Measurements from ENCODE around the gene KDM7A.
"Not testable (repeated sequence)": the region's sequence is repeated elsewhere in the genome, so short reads cannot be mapped to it uniquely, and the experiment has no call there.

The KDM7A gene

DNA sequence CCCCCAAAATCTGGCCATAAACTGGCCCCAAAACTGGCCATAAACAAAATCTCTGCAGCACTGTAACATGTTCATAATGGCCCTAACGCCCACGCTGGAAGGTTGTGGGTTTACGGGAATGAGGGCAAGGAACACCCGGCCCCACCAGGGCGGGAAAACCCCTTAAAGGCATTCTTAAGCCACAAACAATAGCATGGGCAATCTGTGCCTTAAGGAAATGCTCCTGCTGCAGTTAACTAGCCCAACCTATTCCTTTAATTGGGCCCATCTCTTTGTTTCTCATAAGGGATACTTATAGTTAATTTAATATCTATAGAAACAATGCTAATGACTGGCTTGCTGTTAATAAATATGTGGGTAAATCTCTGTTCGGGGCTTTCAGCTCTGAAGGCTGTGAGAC lies 26.2 kb upstream of the KDM7A start:
- not testable (repeated sequence) for DNase-seq (ENCODE audit: low read depth)

DNA sequence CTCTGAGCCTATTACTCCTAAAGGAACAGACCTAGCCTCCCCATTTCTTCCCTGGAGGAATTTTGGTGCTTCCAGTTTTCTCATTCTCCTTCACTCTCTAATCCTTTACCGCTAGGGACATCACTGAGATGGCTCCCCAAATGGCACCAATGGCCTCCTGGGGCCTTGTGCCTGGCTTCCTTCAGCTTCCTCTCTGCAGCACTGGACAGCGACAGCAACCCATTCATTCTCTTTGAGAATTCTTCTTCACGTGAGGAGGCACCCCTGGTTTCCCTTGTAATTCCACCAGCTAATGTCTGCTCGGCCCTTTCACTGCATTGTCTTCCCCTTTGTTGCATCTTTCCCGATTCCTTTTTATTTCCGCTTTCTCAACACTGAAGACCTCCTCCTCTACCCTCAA lies 24.6 kb upstream of the KDM7A start:
- no peak for DNase-seq (ENCODE audit: low read depth)

DNA sequence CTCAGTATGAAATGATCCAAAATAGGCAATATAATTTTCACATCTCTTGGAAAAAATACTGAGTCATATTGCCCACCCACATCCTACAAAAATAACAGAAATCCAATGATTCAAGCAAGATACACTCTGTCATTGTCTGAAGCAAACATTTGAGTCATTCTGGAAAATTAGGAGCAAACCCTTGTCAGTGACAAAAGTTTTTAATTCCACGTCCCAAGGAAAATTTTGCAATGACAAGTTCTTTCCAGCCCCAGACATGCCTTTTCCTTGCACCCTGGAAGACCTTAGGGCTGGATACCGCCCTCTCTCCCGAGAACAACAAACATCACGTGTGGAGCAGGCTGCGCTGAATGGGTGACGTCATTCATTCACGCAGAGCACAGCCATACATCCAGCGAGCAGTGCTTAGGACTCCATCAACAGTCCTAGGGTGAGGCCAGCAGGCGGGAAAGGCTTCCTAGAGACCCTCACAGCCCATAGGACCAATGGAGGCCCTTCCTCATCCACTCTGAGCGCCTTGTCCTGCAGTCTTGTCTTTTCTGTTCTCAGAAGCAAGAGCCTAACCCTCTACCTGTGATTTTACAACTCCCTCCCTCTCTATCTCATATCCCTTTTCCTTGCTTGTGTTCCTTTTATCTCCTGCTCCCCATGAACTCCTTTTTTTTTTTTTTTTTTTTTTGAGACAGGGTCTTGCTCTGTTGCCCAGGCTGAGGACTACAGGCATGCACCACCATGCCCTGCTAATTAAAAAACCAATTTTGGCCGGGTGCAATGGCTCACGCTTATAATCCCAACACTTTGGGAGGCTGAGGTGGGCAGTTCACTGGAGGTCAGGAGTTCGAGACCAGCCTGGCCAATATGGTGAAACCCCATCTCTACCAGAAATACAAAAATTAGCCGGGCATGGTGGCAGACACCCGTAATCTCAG lies 23.5 kb upstream of the KDM7A start:
- DNase-seq (ENCODE audit: low read depth) = no peak

DNA sequence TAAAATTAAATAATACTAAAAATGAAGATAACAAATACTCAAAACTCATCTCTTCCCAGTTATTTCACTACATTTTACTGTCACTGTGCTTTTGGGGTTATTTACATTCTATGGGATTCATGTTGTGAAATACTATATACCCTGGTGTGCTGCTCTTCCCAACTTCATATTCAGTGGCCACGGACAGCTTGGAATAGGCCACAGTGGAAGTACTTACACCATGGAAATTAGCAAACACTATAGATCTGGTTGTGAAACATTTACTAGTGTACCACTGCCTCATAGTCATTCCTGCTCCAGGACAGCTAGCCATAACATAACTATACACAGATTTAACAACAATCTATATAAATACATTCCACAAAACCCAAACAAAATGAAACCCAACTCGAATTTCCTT lies 21.2 kb upstream of the KDM7A start:
- no peak for DNase-seq (ENCODE audit: low read depth)

DNA sequence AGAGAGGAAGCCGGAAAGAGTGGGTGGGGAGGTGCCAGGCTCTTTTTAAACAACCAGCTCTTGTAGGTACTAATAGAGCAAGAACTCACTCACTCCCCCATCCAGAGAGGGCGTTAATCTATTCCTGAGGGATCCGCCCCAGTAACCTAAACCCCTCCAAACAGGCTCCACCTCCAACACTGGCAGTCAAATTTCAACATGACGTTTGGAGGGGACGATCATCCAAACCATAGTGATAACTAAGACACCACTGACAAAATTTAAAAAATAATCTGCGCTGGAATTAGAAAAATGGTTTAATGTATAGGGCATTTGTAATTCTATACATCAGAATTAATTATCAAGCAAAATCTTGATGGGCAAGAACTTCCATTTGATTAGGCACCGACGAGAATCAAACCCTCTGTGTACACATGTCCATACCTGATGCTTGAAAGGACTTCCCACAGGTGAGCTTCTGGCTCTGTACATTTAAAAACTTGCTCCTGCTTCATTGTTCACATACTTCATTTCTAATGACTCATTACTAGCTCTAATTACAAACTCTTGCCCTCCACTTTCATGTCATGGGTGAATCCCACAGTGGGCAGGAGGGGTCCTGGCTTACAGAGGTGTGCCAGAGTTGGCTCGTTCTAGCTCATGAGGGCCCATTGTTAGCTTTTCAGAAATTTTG lies 20.6 kb upstream of the KDM7A start:
- no peak for DNase-seq (ENCODE audit: low read depth)

DNA sequence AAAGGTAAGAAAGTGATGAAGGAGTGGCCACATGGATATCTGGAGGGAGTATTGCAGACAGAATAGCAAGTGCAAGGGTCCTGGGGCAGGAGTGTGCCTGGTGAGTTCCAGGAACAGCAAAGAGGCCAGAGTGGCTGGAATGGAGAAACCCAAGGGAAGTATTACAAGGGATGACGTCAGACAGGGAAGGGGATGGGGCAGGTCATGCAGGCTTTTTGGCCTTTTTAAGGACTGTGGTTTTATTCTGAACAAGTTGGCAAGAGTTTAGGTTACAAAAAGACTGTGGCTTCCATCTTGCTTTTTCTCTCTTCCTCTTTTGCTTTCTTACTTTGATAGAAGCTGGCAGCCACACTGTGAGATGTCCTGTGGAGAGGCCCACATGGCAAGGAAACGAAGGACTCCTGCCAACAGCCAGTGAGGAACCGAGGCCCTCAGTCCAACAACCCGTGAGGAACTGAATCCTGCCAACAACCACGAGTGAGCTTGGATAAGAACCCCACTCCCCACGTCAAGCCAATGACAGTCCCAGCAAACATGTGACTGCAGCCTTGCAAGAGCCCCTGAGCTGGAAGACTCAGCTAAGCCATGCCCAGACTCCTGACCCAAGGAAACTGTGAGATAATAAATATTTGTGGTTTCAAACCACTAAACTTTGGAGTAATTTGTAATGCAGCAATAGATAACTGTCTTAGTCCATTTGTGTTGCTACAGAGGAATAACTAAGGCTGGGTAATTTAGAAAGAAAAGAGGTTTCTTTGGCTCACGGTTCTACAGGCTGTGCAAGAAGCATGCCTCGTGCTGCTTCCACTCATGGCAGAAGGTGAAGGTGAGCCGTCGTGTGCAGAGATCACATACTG lies 19.8 kb upstream of the KDM7A start:
- no peak for DNase-seq (ENCODE audit: low read depth)

DNA sequence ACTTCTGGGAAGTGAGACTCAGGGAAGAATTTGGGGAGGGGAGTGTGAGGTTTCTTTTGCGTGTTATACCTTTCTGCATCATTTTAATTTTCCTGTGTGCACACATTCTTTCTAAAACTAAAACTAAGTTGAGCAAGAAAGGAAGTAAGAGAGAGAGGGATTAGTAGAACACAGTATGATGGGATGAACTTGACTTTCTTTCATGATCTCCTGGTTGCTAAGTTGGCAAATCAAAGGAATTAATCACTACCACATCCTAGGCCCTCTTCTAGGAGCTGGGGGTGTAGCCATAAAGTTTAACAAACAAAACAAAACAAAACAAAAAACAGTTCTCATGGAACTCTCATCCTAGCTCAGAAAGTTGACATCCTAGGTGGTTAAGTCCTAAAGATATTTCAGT lies 19.1 kb upstream of the KDM7A start:
- no peak for DNase-seq (ENCODE audit: low read depth)

DNA sequence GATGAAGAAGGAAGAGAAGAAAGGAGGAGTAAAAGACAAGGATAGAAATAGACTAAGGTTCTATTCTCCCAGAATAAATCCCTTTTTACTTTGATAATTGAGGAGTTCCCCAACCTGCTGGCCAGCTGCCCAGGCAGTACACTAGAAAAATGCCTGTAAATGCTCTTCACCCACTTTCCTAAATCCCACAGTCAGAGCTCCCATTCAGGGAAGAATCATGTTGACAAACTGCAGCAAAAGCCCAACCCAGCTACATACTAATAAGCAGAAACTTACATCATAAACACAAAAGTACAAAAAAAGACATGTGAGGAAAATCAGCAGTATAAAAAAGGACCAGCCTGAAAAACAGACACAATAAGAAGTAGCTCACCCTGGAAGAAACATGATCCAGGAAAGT lies 15.8 kb upstream of the KDM7A start:
- no peak for DNase-seq (ENCODE audit: low read depth)

DNA sequence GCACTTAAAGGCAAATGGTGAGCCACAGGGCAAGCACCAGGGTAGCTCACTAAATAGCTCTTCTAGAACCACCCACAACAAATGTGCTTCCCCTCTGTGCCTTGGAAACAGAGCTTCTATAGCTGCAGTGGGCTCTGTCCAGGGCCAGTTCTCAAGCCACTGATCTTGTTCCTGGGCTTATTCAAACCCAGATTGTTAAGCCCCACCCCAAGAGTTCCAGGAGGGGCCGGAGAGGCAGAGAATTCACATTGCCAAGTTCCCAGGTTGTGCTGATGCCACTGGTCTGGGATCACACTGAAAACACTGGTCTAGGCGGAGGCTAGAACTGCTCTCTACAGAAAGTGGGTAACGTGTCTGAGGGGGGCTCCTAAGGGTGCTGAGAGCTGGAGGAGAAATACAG lies 15.4 kb upstream of the KDM7A start:
- no peak for DNase-seq (ENCODE audit: low read depth)

DNA sequence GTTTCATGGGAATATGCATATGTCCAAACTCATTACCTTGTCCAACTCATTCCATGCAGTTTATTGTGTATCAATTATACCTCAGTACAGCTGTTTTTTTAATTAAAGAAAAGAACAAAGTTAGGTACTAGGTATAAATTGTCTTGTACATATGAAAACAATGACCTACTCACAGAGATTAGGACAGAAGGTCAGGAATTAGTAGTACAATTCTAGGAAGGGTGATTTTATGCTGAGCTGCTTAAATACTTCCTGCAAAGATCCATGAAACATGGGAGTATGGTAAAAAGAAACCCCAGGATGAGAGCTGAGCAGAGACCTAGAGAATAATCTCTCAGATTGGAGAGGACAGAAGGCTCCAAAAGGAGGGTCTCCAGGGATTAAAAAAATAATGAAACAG lies 13.8 kb upstream of the KDM7A start:
- no peak for DNase-seq (ENCODE audit: low read depth)

DNA sequence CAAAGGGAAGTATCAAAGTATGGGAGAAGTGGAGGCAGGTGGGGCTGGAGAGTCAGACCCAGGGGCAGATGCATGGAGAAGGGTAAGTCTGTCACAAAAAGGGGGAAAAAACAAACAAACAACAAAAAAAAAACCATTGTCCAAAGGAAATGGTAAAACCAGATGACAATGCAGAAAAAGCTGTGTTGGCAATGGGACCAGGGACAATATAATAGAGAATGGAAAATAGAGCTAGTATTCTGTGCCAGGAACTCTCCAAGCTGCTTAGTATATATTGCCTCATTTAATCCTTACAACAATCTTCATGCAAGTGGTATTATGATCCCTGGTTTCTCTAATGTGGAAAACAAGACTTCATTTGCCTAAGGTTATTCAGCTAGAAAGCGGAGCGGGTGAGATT lies 13.1 kb upstream of the KDM7A start:
- DNase-seq (ENCODE audit: low read depth) = no peak

DNA sequence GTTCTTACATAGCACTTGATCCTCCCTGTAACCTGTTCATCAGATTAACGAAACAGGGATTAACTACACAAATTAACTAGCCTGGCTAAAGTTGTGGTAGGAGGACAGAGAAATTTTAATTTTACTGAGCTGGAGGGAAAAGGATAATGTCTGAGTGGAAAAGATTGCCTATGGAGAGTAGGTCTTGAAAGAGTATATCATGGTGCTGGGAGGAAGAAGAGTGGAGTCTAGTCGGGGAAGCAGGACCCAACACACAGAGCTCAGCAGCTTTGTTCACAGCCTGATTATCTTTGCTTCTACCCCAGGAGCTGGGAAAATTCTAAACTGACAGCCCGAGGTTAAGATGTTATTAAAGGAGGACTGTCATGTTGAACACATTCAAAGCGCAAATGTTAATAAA lies 6.1 kb upstream of the KDM7A start:
- DNase-seq (ENCODE audit: low read depth) = no peak

DNA sequence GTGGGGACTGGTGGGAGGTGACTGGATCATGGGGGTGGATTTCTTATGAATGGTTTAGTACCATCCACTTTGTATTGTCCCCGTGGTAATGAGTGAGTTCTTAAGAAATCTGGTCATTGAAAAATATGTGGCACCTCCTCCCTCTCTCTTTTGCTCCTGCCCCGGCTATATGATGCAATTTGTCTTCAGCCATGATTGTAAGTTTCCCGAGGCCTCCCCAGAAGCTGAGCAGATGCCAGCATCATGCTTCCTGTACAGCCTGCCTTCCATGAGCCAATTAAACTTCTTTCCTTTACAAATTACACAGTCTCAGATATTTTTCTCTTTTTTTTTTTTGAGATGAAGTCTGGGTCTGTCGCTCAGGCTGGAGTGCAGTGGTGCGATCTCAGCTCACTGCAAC lies 2.6 kb upstream of the KDM7A start:
- no peak for DNase-seq (ENCODE audit: low read depth)

DNA sequence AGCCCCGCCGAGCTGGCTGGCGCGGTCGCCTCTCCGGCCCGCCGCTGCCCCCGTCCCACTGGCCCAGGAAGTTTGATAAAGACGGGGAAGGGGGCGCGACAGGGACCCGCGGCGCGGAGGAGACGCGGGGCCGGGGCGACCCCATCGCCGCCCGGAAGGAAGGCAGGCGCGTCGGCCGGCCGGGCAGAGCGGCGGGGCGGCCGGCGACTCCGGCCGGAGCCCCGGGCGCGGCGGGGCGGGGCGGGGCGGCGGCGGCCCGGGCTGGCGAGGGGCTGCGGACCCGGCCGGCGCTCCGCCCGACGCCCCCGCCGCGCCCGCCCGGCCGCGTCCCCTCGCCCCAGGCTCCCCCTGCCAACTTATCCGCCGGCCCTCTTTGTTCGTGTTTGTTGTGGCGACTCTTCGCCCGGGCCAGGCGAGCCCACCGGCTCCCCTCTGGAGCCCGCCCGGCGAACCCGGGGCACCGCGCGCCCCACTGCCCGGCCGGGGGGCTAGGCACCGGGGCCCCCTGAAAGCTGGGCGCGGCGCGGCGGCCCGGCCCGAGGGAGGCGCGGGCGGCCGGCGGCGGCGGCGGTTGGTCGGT lies 571 bp downstream of the KDM7A start:
- DNase-seq (ENCODE audit: low read depth) = no peak

DNA sequence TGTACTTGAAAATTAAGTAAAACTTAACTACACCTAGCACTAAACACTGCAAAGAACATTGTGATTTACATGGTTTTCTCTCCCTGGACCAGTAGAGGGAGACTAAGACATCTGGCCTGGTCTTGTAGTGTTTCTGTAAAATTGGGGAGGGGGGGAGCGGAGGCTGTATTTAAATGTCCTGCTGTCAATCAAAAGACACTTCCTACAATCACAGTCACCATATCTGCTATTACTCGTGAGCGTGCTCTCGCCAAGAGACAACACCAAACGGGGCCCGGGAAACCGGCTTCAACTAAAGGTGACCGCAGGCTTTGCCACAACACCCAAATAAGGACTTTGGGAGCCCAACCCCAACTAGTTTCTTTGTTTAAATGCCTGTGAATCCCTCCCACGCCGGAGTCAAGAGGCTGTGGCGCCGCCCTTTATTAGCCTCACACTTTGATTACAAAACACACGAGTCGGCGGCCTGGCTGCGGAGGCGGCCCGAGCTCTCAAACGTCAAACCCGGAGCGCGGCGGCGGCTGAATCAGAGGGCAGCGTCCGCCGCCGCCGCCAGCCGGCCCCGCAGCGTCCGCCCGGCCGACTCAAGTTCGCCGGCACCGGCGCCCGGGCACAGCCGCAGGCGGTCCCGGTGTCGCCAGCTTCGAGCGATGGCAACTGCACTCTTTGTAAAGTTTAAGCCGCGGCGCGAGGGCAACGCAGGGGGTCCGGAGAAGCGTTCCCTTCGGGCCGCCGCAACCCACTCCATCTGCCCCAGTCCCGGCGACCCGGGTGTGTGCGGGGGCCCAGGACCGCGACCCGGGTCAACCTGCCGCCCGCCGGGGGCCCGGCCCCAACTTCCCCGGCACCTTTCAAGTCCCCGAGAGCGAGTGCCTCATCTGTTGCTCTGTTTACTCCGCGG lies 1.3 kb downstream of the KDM7A start:
- peak; percentile 83 for DNase-seq (ENCODE audit: low read depth)

DNA sequence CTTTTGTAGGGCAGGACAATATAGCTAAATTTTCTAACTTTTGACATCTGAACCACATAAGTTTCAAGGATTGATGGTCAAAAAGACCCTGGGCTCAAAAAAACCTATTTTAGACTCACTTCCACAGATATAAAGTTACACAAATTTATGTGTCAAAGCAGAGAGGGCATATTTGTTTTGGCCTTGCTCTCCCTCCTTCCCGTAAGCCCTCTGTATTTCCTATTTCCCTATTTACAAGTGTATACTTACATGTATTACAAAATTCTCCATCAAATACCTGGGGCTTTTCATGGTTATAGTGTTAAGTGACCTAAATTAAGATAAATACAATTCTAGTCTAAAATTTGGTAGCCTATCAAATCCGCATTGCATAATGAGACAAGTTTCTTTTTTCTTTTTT lies 2.6 kb downstream of the KDM7A start:
- DNase-seq (ENCODE audit: low read depth) = no peak

DNA sequence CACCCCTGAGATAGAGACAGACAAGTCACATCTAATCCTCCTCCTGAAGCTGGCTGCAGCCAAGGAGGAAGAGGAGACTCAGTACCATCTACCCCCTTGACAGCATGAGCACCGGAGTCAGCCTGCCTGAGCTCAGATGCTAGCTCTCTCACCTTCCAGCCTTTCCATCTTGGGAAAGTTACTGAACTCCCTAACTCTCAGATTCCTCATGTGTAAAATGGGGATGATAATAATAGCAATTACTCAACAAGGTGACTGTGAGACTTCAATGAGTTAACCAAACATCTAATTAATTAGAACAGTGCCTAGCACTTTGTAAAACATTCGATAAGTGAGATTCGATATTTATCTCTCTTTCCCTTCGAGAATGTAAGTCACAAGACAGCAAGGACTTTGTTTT lies 6.4 kb downstream of the KDM7A start:
- DNase-seq (ENCODE audit: low read depth) = no peak

DNA sequence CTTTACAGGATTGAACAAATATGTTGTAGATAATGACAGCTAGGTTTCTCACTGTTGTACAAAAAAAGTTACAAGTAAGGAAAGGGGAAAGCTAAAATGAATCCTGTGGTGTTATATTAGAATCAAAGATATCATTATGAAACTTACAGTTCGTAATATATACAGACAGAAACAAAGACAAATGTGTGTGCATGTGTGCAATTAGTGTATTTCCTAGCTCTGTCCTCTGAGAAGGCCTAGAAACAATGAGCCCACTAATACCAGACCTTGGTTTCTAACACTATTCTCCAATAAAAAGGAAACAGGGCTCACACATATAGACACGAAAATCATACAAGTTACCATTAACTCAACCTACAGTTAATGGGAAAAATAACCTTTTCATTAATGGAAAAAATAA lies 8.0 kb downstream of the KDM7A start:
- no peak for DNase-seq (ENCODE audit: low read depth)

DNA sequence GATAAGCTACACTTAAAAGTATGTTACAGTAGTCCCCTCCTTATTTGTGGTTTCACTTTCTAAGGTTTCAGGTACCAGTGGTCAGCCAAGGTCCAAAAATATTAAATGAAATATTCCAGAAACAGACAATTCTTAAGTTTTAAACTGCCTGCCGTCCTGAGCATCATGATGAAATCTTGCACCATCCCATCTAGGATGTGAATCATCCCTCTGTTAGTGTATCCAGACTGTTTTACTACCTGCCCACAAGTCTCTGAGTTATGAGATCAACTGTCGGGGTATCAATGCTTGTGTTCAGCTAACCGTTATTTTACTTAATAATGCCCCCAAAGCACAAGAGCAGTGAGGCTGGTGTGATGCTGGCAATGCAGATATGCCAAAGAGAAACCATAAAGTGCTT lies 11.4 kb downstream of the KDM7A start:
- no peak for DNase-seq (ENCODE audit: low read depth)

DNA sequence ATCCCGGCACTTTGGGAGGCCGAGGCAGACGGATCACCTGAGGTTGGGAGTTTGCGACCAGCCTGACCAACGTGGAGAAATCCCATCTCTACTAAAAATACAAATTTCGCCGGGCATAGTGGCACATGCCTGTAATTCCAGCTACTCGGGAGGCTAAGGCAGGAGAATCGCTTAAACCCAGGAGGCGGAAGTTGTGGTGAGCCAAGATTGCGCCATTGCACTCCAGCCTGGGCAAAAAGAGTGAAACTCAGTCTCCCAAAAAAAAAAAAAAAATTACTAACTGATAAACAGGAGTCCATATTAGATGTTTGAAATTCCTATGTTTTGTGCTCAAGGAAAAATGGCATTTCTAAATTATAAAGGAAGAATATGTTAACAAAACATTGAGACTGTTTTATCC lies 14.7 kb downstream of the KDM7A start:
- DNase-seq (ENCODE audit: low read depth) = not testable (repeated sequence)

DNA sequence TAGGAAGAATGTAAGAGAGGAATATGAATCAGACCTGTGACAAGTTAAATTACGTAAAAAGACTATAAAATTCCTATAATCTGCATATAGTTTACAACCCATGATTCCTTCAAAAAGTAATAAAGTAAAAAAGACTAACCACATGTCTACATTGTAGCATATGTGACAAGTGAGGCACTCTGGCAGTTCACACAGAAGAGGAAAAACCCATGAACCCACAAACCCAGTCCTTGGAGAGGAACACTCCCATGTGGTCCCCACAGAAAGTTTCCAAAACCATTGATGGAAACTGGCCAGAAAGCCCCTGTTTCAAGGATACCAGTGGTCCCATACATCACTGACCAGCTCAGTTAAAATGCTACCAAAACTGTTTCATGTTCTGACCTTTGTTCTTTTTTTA lies 15.7 kb downstream of the KDM7A start:
- no peak for DNase-seq (ENCODE audit: low read depth)
